ENCODE results near the gene KCND3.

Gene KCND3

GRCh38 chr1:111959436-111959835, 30.0 kb downstream of the KCND3 start:
- no peak for DNase-seq (ENCODE audit: low read depth in 1 of 2, low spot score in 1 of 2)

DNA sequence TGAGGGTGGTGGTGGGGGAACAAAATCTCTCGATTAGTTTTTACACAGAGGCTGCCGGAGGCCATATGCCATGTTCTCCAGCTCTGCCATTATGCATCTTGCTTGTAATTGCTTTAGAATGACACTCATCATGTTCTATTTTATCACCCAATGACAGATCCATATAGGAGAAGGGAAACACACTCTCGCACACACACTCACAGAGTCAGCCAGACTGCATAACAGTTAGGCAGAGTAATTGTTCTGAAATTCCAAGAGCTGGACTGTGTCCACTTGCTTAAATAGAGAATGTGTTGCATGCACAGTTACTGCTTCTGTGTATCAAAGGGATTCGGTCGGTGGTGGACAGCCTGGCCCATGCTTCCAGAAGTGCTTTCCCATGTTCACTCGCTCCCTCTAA, 30.6 kb downstream of the KCND3 start:
- DNase-seq (ENCODE audit: low read depth in 1 of 2, low spot score in 1 of 2), result no peak

- no peak for DNase-seq (ENCODE audit: low read depth in 1 of 2, low spot score in 1 of 2)
Observed at GRCh38 chr1:111958075-111958474, 31.4 kb downstream of the KCND3 start.

DNA sequence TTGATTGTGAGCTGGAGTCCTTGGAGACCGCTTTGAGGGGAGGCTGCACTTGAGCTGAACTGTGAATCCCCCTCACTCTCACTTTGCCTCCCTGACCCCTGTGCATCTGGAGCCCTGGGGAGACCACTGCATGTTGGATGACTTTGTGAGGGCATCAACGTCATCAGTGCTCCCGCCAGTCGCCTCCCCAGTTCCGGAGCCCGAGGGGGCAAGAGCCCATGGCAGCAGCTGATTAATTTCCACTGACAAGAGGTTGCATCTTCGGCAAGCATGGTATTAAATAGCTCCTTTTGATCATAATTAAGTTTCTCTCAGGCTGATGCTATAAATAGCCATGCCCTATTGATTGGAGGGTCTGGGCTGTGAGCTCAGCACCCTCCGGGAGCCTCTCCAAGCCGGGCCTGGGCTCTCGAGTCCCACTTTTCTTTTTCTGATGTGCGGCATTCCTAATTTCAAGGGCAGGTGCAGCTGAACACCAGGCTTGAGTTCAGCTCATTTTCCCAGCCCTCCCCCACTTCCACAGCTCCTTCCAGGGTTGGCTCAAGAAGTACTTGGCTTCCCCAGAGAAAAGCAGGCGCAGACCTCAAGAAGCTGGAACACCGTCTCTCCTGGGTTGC, 33.2 kb downstream of the KCND3 start:
- DNase-seq (ENCODE audit: low read depth in 1 of 2, low spot score in 1 of 2), result no peak

DNA sequence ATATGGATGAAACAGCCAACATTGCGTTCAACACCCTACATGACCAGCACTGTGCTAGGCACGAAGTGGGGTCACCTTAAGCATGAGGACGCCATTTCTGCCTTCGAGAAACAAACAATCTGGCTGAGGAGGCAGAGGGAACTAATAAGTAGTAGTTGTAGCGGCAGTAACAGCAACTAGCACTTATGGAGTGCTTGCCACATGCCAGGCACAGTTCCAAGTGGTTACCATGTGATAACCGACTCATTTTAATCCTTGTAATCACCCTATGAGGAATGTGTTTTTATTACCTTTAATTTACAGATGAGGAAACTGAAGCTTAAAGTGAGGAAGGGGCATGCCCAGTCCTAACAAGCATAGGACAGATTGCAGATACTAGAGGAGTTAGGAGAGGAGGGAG, 33.7 kb downstream of the KCND3 start:
- no peak for DNase-seq (ENCODE audit: low read depth in 1 of 2, low spot score in 1 of 2)

DNA sequence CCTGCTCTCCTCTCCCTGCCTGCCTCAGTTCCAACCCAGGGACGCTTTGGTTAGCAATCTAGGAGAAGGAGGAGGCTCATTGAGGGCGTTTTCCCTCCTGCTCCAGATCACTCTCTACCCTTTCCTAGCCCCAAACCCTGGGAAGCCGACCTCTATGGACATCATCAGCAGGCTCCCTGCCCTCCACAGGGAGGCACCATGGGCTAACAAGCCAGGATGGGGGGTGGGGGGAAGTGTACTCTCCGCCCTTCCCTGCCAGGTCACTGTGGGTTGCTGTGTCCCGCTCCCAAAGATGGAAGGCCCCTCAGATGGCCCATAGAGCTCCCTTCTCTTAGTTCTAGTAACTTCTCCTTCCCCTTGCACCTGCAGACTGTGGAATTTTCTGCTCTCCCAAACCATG, 35.7 kb downstream of the KCND3 start:
- DNase-seq (ENCODE audit: low read depth in 1 of 2, low spot score in 1 of 2), result no peak

DNA sequence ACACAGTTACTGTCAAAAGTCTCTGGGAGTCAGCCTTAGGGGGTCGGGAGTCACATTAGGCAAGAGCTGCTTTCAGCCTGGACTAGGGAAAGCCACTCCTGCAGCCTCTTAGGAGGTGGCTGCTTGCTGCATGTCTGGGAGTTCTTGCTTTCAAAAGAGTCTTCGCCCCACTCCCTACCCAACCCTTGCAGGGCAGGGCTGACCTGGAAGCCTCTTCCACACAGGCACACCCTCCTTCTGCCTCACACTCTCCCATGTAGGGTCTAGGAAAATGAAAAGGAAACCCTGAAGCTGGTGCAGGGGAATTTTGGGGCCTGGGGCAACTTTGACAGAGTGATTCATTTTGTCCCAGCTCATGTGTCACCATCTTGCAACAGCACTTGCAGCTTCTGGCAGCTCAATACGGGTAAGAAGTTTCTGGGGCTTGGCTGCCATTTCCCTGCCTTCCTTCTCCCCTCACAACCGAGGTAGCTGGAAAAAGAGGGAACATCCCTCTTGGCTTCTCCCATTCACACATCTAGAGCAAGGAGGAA, 37.3 kb downstream of the KCND3 start:
- no peak for DNase-seq (ENCODE audit: low read depth in 1 of 2, low spot score in 1 of 2)

- DNase-seq (ENCODE audit: low read depth in 1 of 2, low spot score in 1 of 2), result no peak
Observed at GRCh38 chr1:111948209-111949171, 41.0 kb downstream of the KCND3 start.

DNA sequence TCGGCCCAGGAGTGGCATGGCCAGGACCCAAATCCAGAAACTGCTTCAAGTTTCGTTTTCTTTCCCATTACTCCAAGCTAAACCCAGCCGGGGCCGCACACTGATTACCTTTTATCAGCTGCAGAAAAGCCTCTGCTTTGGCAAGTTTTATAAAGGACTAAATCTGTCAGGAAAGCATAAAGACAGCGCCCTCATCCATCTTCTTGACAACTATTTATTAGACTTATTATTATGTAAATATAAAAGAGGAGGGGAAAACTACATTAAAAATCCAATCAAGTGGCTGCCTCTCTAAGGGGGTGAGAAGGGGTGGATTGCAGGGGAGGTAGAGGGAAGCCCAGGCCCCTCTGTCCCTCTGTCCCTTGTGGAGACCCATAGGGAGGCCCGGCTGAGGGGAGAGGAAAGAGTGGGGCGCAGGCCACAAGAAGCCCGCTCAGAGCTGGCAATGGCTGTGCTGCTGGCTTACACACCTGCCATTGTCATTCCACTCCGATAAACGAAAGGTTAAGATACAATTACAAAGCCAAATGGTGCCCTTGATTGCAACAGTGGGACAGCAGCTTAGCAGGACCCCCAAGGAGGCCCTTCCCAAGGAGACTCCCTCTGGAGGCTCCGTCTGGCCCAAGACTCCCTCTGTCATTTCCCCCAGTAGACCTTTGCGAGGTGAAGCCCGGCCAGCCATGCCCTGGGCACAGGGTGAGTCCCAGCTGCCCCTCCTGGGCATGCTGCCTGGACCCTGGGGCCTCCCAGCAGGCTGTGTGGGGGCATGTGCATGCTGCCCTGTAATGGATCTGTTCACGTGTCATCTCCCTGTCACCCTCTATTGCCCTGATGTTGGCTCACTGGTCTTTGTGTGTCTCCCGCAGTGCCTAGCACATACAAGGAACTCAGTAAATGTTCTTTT, 45.4 kb downstream of the KCND3 start:
- no peak for DNase-seq (ENCODE audit: low read depth in 1 of 2, low spot score in 1 of 2)

GRCh38 chr1:111943066-111943465, 46.4 kb downstream of the KCND3 start:
- no peak for DNase-seq (ENCODE audit: low read depth in 1 of 2, low spot score in 1 of 2)

- no peak for DNase-seq (ENCODE audit: low read depth in 1 of 2, low spot score in 1 of 2)
Observed at GRCh38 chr1:111938536-111938935, 50.9 kb downstream of the KCND3 start.

DNA sequence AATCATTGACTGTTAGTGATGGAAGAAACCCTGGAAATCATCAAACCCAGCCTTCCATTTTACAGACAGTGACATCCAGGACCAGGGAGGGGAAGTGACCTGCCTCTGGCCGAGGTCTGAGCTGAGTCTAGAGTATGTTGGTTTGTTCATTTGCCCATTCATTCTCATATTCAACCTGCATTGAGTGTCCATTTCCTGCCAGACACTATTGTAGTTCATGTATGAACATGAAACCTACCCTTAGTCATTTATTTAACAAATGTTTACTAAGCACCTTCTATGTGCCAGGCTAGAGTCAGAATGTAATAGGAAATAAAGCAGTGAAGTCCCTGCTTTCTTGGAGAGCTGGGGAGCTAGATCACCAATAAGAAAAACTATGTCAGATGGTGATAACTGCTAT, 51.3 kb downstream of the KCND3 start:
- DNase-seq (ENCODE audit: low read depth in 1 of 2, low spot score in 1 of 2), result no peak

- DNase-seq (ENCODE audit: low read depth in 1 of 2, low spot score in 1 of 2), result no peak
Observed at GRCh38 chr1:111937147-111937725, 52.2 kb downstream of the KCND3 start.

DNA sequence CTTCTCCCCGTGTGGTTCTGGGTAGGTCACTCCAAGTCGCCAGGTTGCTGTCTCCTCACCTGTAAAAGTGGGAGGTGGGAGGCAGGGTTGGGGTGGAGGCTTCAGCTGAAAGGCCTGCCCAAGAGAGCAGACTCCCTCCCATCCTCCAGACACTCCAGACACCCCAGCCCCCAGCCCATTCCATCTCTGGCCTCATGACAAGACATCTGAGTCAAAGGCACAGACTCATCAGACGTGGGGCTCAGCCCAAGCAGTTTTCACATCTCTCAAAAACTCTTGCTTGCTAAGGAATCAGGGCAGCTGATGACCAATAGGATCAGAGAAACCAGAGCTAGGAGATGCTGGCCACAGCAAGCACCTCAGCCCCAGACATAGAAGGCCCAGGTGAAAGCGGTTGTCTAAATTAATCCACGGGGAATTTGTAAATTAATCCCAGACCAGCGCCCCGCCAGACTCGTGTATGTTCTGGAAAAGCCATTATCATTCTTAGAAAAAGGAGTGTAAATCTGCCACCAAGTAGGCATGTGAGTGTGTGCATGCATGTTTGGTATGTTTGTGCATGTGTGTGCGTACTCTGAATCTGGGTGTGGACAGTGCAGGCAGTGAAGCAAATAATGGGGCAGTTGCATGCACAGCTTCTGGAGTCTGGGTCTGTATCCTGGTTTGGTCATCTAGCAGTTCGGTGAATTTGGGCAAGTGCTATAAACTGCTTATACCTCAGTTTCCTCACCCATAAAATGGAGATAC, 55.2 kb downstream of the KCND3 start:
- DNase-seq (ENCODE audit: low read depth in 1 of 2, low spot score in 1 of 2), result no peak

DNA sequence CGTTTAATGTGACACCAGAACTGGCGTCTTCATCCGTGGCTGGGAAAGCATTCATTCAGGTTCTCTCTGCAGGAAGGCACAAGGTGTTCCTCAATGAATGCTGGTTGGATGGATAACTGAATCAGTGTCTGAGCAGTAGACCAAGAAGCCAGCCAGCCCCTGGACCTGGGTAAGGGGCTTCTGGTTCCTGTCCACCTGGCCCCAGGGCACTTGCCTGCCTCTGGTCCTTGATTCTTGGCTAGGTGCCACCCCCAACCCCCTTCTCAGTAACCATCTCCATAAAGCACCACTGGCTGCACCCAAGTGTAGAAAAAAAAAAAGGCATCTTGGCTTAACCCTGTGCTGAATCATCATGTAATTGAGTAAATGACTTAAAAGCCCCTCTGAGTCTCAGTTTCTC, 59.1 kb downstream of the KCND3 start:
- DNase-seq (ENCODE audit: low read depth in 1 of 2, low spot score in 1 of 2), result no peak

DNA sequence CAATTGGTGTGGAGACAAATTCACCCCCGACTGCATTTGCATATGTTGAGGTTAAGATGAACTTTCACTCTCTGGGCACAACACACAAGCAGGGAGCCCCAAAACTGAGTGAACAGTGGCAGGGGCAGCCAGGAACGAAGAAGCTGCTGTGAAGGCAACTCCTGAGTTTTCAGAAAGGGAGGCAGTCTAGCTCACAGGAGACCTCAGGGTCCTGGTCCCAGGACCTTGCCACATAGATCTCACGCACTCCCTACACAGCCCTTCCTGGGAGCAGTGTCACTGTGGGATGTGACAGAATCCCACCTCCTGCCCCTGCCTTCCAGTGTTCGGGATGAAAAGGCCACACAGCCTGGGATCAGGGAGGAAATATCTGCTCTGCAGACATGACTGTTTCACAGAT, 60.9 kb downstream of the KCND3 start:
- DNase-seq (ENCODE audit: low read depth in 1 of 2, low spot score in 1 of 2), result no peak

GRCh38 chr1:111927652-111928051, 61.8 kb downstream of the KCND3 start:
- no peak for DNase-seq (ENCODE audit: low read depth in 1 of 2, low spot score in 1 of 2)

- no peak for DNase-seq (ENCODE audit: low read depth in 1 of 2, low spot score in 1 of 2)
Observed at GRCh38 chr1:111924786-111925185, 64.7 kb downstream of the KCND3 start.

DNA sequence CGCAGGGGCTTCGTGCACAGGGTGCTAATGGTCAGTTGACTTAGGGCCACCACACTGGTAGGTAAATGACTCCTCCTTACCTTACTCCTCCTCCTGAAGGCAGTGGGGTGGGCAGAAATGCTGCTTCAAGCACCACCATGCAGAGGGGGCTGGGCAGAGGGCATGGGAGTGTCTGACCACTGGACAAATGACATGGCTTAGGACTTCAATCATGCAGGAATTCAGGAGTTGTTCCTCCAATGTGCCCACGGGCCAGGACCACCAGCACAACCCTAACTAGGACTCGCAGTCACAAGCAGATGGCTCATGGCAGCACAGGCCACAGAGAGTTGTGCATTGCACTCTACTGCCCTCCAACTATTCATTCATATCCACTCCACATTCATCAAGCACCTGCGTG, 65.7 kb downstream of the KCND3 start:
- DNase-seq (ENCODE audit: low read depth in 1 of 2, low spot score in 1 of 2), result no peak

DNA sequence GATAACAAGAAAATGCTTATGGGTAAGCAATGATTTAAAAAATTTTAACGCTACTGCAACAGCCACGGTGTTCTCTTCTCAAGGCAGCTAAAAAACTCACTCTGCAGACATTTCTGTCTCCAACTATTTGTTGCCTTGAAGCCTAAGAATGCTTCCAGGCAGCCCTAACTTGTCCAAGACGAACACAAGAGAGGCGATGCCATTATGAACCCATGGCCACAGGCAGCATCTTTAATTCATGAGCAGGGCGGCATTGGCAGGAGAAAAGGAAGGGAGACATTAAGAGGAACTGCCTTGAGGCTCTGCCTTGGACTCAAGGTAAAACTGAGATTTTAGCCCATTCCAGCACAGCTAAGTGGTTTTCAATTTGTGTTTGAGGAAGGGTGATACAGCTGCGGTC, 67.5 kb downstream of the KCND3 start:
- no peak for DNase-seq (ENCODE audit: low read depth in 1 of 2, low spot score in 1 of 2)
